Naive thymus-derived CD4-positive, alpha-beta T cell (primary cell): ENCODE data around the gene MLF2. TPM values are rescaled to one million over a fixed set of nuclear protein-coding genes. Genes with fewer than 3 reads are reported as not detected.

Experiments
- ATAC-seq: fragments of 150-1000 bp; cut with Tn5 transposase; 2 replicates; pipeline ENCODE4 v1.10.0; 2021; ENCODE audit warnings: mild to moderate bottlenecking, moderate library complexity
- CTCF ChIA-PET: fragments of 350-600 bp; sonication (Branson Sonifier 250); formaldehyde crosslinking; loops from one replicate; lab custom pipeline; 2021; ENCODE audit warnings: antibody characterized with exemption; lab: Charles Lee
- POLR2A ChIA-PET: fragments of 350-600 bp; sonication (Branson Sonifier 250); formaldehyde crosslinking; loops from one replicate; lab custom pipeline; 2021; ENCODE audit warnings: antibody characterized with exemption, inconsistent platforms; lab: Charles Lee
- DNase-seq, 9 donors: peaks; one replicate each; pipeline versions ENCODE4 v3.0.0 to v3.0.0-alpha.2; 2020 to 2022; ENCODE audit warnings: mixed read lengths in 1 of 9
- H3K27ac ChIP-seq: one replicate; pipeline ENCODE4 v1.7.0; 2013; ENCODE audit warnings: mild to moderate bottlenecking, low read depth, low read length, moderate library complexity
- H3K27me3 ChIP-seq, 2 donors: one replicate each; pipeline ENCODE4 v1.7.0; 2013; ENCODE audit warnings: low read length in 2 of 2, mild to moderate bottlenecking in 2 of 2, moderate library complexity in 2 of 2; ENCODE audit not compliant: control insufficient read depth in 2 of 2, insufficient read depth in 2 of 2
- H3K36me3 ChIP-seq, 3 experiments: 1 replicate in 2 of 3; 2 replicates in 1 of 3; pipeline ENCODE4 v1.7.0; 2013; ENCODE audit warnings: low read length in 3 of 3, mild to moderate bottlenecking in 3 of 3, moderate library complexity in 1 of 3; ENCODE audit not compliant: insufficient read depth in 3 of 3, control insufficient read depth in 2 of 3
- H3K4me1 ChIP-seq, 2 donors: one replicate each; pipeline ENCODE4 v1.7.0; 2013; ENCODE audit warnings: low read length in 2 of 2, mild to moderate bottlenecking in 2 of 2, moderate library complexity in 1 of 2; ENCODE audit not compliant: control insufficient read depth in 2 of 2, insufficient read depth in 2 of 2
- H3K4me3 ChIP-seq: 2 replicates; pipeline ENCODE4 v1.7.0; 2013; ENCODE audit warnings: mild to moderate bottlenecking, low read length
- H3K9me3 ChIP-seq, 3 experiments: 1 replicate in 2 of 3; 2 replicates in 1 of 3; pipeline ENCODE4 v1.7.0; 2013; ENCODE audit warnings: low read length in 3 of 3; ENCODE audit not compliant: control insufficient read depth in 2 of 3
- H3K27ac Mint-ChIP-seq, 9 donors: one replicate each; pipeline ENCODE4 v1.8.0; 2020 to 2022; ENCODE audit warnings: mixed read lengths in 9 of 9, mild to moderate bottlenecking in 8 of 9, moderate library complexity in 5 of 9, inconsistent platforms in 2 of 9
- H3K27me3 Mint-ChIP-seq, 5 donors: one replicate each; pipeline ENCODE4 v1.8.0; 2021 to 2022; ENCODE audit warnings: mixed read lengths in 5 of 5, mild to moderate bottlenecking in 1 of 5
- H3K36me3 Mint-ChIP-seq, 5 donors: one replicate each; pipeline ENCODE4 v1.8.0; 2020 to 2022; ENCODE audit warnings: mixed read lengths in 5 of 5, mild to moderate bottlenecking in 3 of 5, inconsistent platforms in 1 of 5
- H3K4me1 Mint-ChIP-seq, 7 donors: one replicate each; pipeline ENCODE4 v1.8.0; 2020 to 2022; ENCODE audit warnings: mixed read lengths in 7 of 7, mild to moderate bottlenecking in 3 of 7, inconsistent platforms in 1 of 7
- H3K4me3 Mint-ChIP-seq, 10 donors: one replicate each; pipeline ENCODE4 v1.8.0; 2020 to 2022; ENCODE audit warnings: mild to moderate bottlenecking in 10 of 10, mixed read lengths in 10 of 10, moderate library complexity in 6 of 10, inconsistent platforms in 2 of 10
- H3K9me3 Mint-ChIP-seq, 11 donors: one replicate each; pipeline ENCODE4 v1.8.0; 2020 to 2022; ENCODE audit warnings: mixed read lengths in 11 of 11, mild to moderate bottlenecking in 4 of 11, inconsistent platforms in 1 of 11, moderate library complexity in 1 of 11
- intact Hi-C, 2 donors: fragments of 100-400 bp; cut with micrococcal nuclease; formaldehyde crosslinking; loops; one replicate each; pipeline ENCODE4 v1.15.1; 2023
- polyA plus RNA-seq, 2 donors: library from polyadenylated mRNA; unstranded; fragments of 300-500 nt; fragmentation: Illumina TruSeq; gene quantifications; one replicate each; pipeline ENCODE4 v1.2.3, GENCODE V29; 2021
- total RNA-seq, 6 experiments: library from RNA in 5 of 6; stranded (reverse) in 5 of 6; gene quantifications; 1 replicate in 5 of 6; 2 replicates in 1 of 6; pipeline ENCODE4 v1.2.3 and lab custom pipeline; 2021 to 2026

Gene MLF2
- total and polyA plus RNA-seq, 7 experiments from 2014 or later = 84.6 to 141 (median 119) TPM

DNA sequence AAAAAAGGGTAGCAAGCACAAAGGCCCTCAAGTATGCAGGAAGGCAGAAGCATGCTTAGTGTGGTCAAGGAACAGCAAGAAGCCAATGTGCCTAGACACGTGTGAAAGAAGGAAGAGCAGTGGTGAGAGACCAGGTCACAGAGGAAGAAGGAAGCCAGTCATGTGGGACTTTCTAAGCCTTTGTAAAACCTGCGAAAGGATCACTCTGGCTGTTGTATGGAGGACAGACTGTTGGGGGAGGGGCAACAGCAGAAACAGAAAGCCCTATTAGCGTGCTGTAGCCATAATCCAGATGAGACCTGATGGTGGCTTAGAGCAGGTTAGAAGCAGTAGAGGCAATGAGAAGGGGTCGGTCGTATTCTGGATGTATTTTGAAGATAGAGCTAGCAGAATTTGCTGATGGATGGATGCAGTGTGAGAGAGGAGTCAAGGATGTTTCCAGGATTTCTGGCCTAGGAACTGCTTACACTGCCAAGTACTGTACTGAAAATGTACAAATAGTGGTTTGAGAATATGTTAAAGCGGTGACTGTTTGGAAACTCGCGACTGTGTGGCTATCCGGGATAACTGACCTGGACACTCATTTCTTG lies 5.7 kb upstream of the MLF2 start:
- H3K27me3 ChIP-seq = no peaks in the 10 kb centered on the region
- Mint-ChIP-seq H3K27ac (no peak overlapping the region), H3K4me1 (peaks cover 4 to 25% (median 10%) of the 10 kb centered on the region in 7 donors), H3K36me3 (no peaks in the 10 kb centered on the region), H3K9me3 (peaks cover 0 to 3% (median 0%) of the 10 kb centered on the region in 11 donors), H3K27me3 (peaks cover 0 to 2% (median 0%) of the 10 kb centered on the region in 5 donors), H3K4me3 (no peak overlapping the region)
- H3K4me1 ChIP-seq = peaks cover 0 to 5% of the 10 kb centered on the region in 2 donors
- H3K36me3 ChIP-seq = no peaks in the 10 kb centered on the region
- no peak overlapping the region for H3K27ac ChIP-seq
- DNase-seq = no peak
- no peak for ATAC-seq
- CTCF ChIA-PET = interaction anchor here (0.7 to 2.3 kb wide), 3 partner anchors 22 to 67 kb away, joined by 3 to 7 read pairs (median 3); no protein-coding TSS in a partner anchor
- no peak overlapping the region for H3K4me3 ChIP-seq
- H3K9me3 ChIP-seq = no peaks in the 10 kb centered on the region
- POLR2A ChIA-PET = interaction anchor here (0.7 kb wide), 1 partner anchor 19 kb away, joined by 5 read pairs; no protein-coding TSS in a partner anchor
- intact Hi-C loops = no loop called here

- peaks cover 0 to 2% (median 0%) of the 10 kb centered on the region in 5 donors for H3K27me3 Mint-ChIP-seq
- peak overlapping the region in 3 of 9 donors; percentile 27 to 75 (median 48) for H3K27ac Mint-ChIP-seq
- peaks cover 9 to 35% (median 14%) of the 10 kb centered on the region in 7 donors for H3K4me1 Mint-ChIP-seq
- DNase-seq = no peak
- Histone ChIP-seq H3K9me3 (no peaks in the 10 kb centered on the region), H3K27ac (no peak overlapping the region), H3K36me3 (peaks cover 0 to 6% (median 0%) of the 10 kb centered on the region in 3 experiments), H3K4me3 (no peak overlapping the region), H3K27me3 (no peaks in the 10 kb centered on the region), H3K4me1 (peaks cover 0 to 9% of the 10 kb centered on the region in 2 donors)
- H3K4me3 Mint-ChIP-seq = no peak overlapping the region
- no peak for ATAC-seq
- ChIA-PET CTCF (interaction anchor here (1.0 kb wide), 1 partner anchor 91 kb away, joined by 3 read pairs; no protein-coding TSS in a partner anchor), POLR2A (interaction anchor here (1.2 kb wide), 1 partner anchor 72 kb away, joined by 3 read pairs; no protein-coding TSS in a partner anchor)
- intact Hi-C loops = no loop called here
- peaks cover 0 to 3% (median 0%) of the 10 kb centered on the region in 11 donors for H3K9me3 Mint-ChIP-seq
- no peaks in the 10 kb centered on the region for H3K36me3 Mint-ChIP-seq
Observed at GRCh38 chr12:6757028-6757690, 4.2 kb upstream of the MLF2 start.

GRCh38 chr12:6754411-6754810 lies 1.5 kb upstream of the MLF2 start:
- H3K4me3 ChIP-seq = no peak overlapping the region
- Mint-ChIP-seq H3K27me3 (no peaks in the 10 kb centered on the region), H3K9me3 (peaks cover 0 to 3% (median 0%) of the 10 kb centered on the region in 11 donors), H3K4me1 (peaks cover 12 to 50% (median 28%) of the 10 kb centered on the region in 7 donors), H3K36me3 (peaks cover 0 to 4% (median 0%) of the 10 kb centered on the region in 5 donors), H3K4me3 (peak overlapping the region in 5 of 10 donors; percentile 11 to 97 (median 26)), H3K27ac (peak overlapping the region in 5 of 9 donors; percentile 9 to 100 (median 70))
- H3K27me3 ChIP-seq = no peaks in the 10 kb centered on the region
- peaks cover 0 to 12% of the 10 kb centered on the region in 2 donors for H3K4me1 ChIP-seq
- no peak overlapping the region for H3K27ac ChIP-seq
- H3K9me3 ChIP-seq = no peaks in the 10 kb centered on the region
- ChIA-PET POLR2A (interaction anchor here (1.1 to 6.6 kb wide), 14 partner anchors 9 to 97 kb away, joined by 3 to 91 read pairs (median 19); partner anchors contain the start of genes CD4, CDCA3, COPS7A and GPR162), CTCF (interaction anchor here (0.9 to 6.9 kb wide), 19 partner anchors 9 to 136 kb away, joined by 3 to 94 read pairs (median 12); partner anchors contain the start of genes CD4, GPR162, LAG3 and PTMS)
- H3K36me3 ChIP-seq = peaks cover 0 to 32% (median 0%) of the 10 kb centered on the region in 3 experiments
- DNase-seq (no peak), ATAC-seq (no peak)
- intact Hi-C loops = loop anchor here in 1 of 2 donors (5.0 kb wide), 1 partner anchor 262 kb away; the partner anchor contains the start of genes MRPL51 and NCAPD2

GRCh38 chr12:6753772-6754356 lies 923 bp upstream of the MLF2 start:
- Histone ChIP-seq H3K4me3 (peak overlapping the region; percentile 99), H3K27me3 (no peaks in the 10 kb centered on the region), H3K36me3 (peaks cover 4 to 38% (median 4%) of the 10 kb centered on the region in 3 experiments), H3K9me3 (no peaks in the 10 kb centered on the region), H3K27ac (peak overlapping the region; percentile 97), H3K4me1 (peaks cover 0 to 12% of the 10 kb centered on the region in 2 donors)
- ChIA-PET POLR2A (interaction anchor here (0.6 to 6.6 kb wide), 26 partner anchors 9 to 310 kb away, joined by 3 to 91 read pairs (median 6); partner anchors contain the start of genes CD27, CD4, CDCA3 and COPS7A), CTCF (interaction anchor here (0.7 to 6.9 kb wide), 26 partner anchors 9 to 289 kb away, joined by 3 to 94 read pairs (median 6); partner anchors contain the start of genes CD4, GPR162, LAG3 and PTMS)
- intact Hi-C loops = loop anchor here (1.0 to 5.0 kb wide), 26 partner anchors 10 to 293 kb away; partner anchors contain the start of genes CD4 (in 2 of the 2), CHD4 (in 2 of the 2), COPS7A (in 2 of the 2) and EMG1 (in 2 of the 2)
- Mint-ChIP-seq H3K27ac (peak overlapping the region; percentile 97 to 100 (median 99)), H3K4me1 (peaks cover 13 to 47% (median 27%) of the 10 kb centered on the region in 7 donors), H3K36me3 (peaks cover 0 to 6% (median 4%) of the 10 kb centered on the region in 5 donors), H3K27me3 (no peaks in the 10 kb centered on the region), H3K9me3 (peaks cover 0 to 2% (median 0%) of the 10 kb centered on the region in 11 donors), H3K4me3 (peak overlapping the region; percentile 91 to 97 (median 96))
- no peak for ATAC-seq
- no peak for DNase-seq

DNA sequence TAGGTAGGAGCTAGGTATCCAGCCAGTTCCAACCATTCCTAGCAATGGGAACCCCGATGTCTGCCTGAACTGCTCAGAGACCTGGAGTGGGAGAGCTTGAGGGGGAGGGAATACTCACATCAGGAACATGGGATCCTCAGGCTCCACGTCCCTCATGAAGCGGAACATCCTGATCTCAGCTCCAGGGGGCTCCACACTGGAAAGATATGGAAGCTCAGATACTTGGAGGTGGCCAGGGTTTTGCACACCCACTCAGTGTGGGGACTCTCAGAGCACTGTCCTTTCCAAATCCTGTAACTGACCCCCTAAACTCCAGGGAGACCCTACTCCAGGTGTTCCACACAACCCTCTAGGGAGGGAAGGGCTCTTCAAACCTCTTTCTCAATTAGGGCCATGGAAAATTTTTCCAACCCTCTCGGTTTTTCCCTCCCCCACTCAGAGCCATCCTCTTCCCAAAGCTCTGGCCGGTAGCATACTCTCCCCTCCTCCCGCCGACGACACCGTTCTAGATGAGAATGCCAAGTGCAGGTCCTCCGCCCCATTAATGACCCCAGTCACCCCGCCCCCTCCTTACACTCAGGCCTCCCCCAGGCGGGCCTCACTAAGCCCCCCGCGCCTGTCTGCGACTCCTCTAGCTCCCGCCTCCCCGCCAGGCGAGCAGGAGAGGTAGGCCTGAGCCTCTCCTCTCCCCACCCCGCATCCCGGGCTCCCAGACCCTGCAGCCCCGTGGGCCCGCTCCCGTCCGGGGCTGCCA lies 597 bp downstream of the MLF2 start:
- peaks cover 4 to 53% (median 10%) of the 10 kb centered on the region in 3 experiments for H3K36me3 ChIP-seq
- no peaks in the 10 kb centered on the region for H3K9me3 ChIP-seq
- H3K27ac ChIP-seq = peak overlapping the region; percentile 97
- intact Hi-C loops = loop anchor here (2.0 to 5.0 kb wide), 4 partner anchors 120 to 260 kb away; partner anchors contain the start of genes EMG1 (in 1 of the 2), MRPL51 (in 1 of the 2), NCAPD2 (in 1 of the 2) and PHB2 (in 1 of the 2)
- H3K36me3 Mint-ChIP-seq = peaks cover 11 to 17% (median 15%) of the 10 kb centered on the region in 5 donors
- H3K4me1 ChIP-seq = peaks cover 0 to 12% of the 10 kb centered on the region in 2 donors
- peak overlapping the region; percentile 94 to 100 (median 98) for H3K27ac Mint-ChIP-seq
- POLR2A ChIA-PET = interaction anchor here (0.6 to 6.6 kb wide), 36 partner anchors 9 to 313 kb away, joined by 3 to 91 read pairs (median 4); partner anchors contain the start of genes CD27, CD4, CDCA3 and COPS7A
- H3K9me3 Mint-ChIP-seq = no peaks in the 10 kb centered on the region
- H3K4me1 Mint-ChIP-seq = peaks cover 9 to 43% (median 23%) of the 10 kb centered on the region in 7 donors
- H3K27me3 ChIP-seq = no peaks in the 10 kb centered on the region
- CTCF ChIA-PET = interaction anchor here (0.6 to 6.9 kb wide), 24 partner anchors 8 to 150 kb away, joined by 3 to 94 read pairs (median 6); partner anchors contain the start of genes CD4, COPS7A, GPR162 and LAG3
- DNase-seq (peak in 1 of 9 donors; percentile 45), ATAC-seq (no peak)
- H3K4me3 Mint-ChIP-seq = peak overlapping the region; percentile 85 to 97 (median 96)
- H3K27me3 Mint-ChIP-seq = no peaks in the 10 kb centered on the region
- peak overlapping the region; percentile 99 for H3K4me3 ChIP-seq
